Measurements from ENCODE around the gene ZSWIM6.

GRCh38 chr5:61379677-61380076 lies 47.6 kb downstream of the ZSWIM6 start:
- TF ChIP-seq CTCF (conservative IDR thresholded peaks at IDR 0.05; ENCODE audit: low read length) = no peak
- no peak for TF ChIP-seq EZH2phosphoT487 (IDR thresholded peaks at IDR 0.05; ENCODE audit: borderline replicate concordance, low read depth, low read length)
